GM21717 (cell line): Measurements from ENCODE around the gene XRCC1.

Experiments
- ATAC-seq: cut with Tn5 transposase; IDR thresholded peaks from one replicate; pipeline ENCODE4 v1.9.1; 2021; ENCODE audit warnings: mild to moderate bottlenecking, moderate library complexity; ENCODE audit not compliant: unreplicated experiment

Gene XRCC1

DNA sequence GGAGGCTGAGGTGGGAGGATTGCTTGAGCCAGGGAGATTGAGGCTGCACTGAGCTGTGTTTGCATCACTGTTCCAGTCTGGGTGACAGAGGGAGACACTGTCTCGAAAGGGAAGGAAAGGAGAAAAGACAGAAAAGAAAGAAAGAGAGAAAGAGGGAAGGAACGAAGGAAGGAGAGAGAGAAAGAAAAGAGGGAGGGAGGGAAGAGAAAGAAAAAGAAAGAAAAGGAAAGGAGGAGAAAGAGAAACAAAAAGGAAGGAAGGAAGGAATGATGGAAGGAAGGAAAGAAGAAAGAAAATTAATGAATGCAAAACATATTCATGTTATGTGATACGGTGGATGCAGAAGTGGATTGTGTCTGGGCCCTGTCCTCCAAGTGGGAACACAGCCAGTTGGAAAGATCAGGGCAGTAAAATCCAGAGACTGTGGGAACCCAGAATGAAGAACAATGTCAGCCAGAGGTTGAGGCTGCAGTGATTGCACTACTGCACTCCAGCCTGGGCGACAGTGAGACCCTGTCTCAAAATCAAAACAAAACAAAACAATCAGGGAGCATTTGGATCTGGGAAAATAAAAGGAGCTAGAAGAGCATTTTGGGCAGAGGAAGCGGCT lies 77.0 kb downstream of the XRCC1 start:
- ATAC-seq = no peak

DNA sequence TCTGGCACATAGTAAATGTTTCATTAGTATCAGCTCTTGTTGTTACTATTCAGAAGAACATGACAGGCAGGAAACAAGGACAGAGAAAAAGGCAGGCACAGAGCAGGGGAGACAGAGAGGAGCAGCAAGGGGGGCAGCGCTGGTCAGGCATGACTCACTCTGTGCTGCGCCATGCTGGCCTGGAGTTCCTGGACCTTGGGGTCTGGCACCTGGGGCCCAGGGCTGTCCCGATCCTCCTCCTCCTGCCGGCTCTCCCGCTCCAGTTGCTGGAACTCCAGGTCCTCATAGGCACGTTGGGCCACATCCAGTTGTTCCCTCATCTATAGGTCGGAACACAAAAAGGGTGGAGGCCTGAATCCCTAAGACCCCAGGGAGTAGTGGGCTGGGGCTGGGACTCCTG lies 78.4 kb downstream of the XRCC1 start:
- no peak for ATAC-seq

DNA sequence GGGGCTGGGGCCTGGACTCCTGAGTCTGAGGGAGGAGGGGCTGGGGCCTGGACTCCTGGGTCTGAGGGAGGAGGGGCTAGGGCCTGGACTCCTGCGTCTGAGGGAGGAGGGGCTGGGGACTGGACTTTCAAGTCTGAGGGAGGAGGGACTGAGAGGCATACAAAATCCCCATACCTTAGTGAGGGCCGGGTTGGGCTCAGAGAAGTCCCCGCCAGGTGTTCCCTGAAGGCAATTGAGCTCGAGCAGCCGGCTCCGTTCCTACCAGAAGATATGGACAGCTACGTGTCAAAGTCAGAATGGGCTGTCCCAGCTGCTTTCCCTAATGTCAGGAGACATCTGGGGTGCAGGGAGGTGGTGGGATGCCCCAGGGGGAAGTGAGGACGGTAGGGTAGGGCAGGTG lies 80.2 kb downstream of the XRCC1 start:
- ATAC-seq = no peak
